SK-N-DZ (cell line): ENCODE results near the gene PPP2R2B. TPM values are rescaled to one million over a fixed set of nuclear protein-coding genes. Genes with fewer than 3 reads are reported as not detected.
A peak's percentile ranks its signal among the peaks of the same experiment; 100 is the strongest.

ENCODE experiments used
- DNase-seq: peaks from one replicate; pipeline ENCODE4 v3.0.0-alpha.2; 2015; ENCODE audit warnings: low spot score
- polyA plus RNA-seq, 2 experiments: library from polyadenylated mRNA; depleted of rRNA; stranded (reverse); fragments of >200 nt; gene quantifications; 2 replicates each; pipeline ENCODE4 v1.2.3, GENCODE V29; 2014

Gene PPP2R2B
- polyA plus RNA-seq (2014; cell fraction: cytosol; rRNA removed) = 34.0 and 42.6 TPM in 2 replicates
- 10.8 and 12.8 TPM in 2 replicates for polyA plus RNA-seq (2014; cell fraction: nucleus; rRNA removed)

DNA sequence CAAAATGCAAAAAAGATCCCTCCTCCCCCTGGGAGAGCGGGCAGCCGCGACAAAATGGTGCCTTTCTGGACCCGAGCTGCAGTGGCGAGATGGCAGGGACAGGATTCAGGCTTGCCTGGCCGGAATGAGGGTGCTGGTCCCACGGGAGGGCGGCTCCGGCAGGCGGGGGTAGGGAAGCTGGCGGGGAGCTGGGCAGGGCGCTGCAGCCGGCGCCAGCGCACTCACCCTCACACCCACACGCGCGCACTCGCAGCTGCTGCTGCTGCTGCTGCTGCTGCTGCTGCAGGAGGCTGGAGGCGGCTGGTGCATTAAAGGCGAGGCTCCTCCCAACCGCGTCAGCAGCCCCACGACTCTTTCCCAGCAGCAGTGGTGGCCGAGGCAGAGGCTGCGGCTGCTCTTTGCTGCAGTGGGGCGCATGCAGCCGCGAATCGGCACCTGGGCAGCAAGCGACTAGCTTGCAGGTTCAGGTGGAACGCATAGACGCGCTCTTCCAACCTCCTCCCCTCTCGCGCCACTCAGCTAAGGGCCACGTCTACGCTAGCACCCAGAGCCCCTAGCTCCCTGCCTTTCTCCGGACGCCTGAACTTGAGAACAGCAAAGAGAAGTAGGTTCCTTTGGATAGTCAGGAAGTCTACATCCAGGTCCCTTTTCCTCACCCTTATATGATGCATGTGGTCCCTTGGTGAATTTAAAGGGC, at the start of gene PPP2R2B:
PPP2R2B (minus strand) TSS at position 282 of the 697 bp plus-strand sequence.
- DNase-seq = peak; percentile 86

GRCh38 chr5:146924132-146924531, 45.6 kb upstream of the PPP2R2B start:
- no peak for DNase-seq

DNA sequence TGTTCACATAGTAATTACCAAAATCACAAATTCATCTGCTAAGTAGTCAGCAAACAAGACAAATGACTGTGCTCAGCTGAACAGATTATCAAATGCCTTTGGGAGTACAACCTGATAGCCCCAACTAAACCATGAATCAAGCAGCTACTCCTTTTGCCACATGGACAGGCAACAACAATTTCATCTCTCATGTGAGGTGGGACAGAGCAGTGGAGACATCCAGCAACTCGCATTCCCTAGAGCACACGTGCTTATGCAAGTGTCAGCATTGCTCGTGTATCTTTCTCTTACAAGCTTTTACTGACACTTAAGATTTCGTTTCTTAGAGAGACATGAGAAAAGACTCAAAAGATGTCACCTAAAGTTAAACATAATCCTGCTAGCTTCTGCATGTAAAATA, 42.7 kb upstream of the PPP2R2B start:
- no peak for DNase-seq

DNA sequence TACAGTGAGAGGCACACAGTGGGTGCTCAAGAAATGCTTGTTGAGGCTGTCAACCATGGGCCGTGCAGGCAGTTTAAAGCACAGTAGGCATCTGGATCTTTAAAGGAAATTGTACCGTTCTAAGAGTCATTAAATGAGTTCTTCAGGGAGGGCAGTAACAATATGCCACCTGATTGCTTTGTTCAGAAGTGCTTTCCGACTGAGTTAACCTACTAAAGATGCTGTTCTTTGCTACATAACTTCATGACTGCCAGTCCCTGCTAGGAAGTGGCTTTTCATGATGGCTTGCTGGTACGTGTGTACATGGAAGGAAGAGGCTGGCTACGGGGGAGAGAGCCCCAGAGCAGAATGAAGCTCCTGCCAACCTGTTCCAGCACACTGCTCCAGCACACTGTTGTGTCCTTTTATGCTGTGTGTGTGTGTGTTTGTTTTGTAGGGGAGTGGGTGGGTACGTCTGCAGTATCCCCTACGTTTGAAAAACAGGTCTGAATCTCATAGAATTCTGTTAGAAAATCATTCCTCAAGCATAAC, 41.9 kb upstream of the PPP2R2B start:
- no peak for DNase-seq

DNA sequence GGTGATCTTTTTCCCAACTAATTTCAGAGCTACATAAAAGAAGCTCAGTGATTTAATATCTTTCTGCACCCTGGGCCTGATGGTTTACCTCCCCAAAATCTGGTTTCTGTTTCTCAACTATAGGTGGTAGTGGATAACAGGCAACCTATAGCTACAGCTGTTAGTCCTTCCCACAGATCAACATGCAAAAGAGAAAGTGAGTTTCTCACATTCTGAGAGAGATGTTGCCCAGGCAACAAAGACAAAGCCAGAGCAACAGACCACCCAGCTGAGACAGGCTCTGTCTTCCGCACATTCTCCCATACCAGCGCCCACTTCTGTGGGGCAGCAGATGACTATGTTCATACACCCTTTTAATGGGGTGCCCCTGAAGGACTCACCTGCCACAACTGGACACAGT, 40.7 kb upstream of the PPP2R2B start:
- DNase-seq = no peak

DNA sequence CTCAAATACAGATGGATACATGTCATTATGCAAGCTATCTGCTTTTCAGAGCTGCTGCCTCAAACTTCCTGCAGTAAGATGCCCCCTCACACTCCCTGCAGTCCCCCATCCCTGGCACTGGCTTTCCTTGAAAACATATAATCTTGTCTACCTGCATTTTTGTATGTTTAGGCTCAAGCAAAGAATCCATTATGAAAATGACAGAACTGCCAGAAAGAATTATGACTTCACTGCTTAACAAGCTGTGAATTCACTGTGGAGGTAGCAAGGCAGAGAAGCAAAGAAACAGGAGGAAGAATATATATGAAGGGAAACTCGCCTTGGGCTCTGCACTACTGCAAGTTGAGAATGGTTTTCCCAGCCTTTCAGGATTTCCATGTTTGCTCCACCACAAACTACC, 39.4 kb upstream of the PPP2R2B start:
- peak; percentile 57 for DNase-seq

GRCh38 chr5:146912874-146913273, 34.3 kb upstream of the PPP2R2B start:
- no peak for DNase-seq

GRCh38 chr5:146910239-146910638, 31.7 kb upstream of the PPP2R2B start:
- peak; percentile 24 for DNase-seq

DNA sequence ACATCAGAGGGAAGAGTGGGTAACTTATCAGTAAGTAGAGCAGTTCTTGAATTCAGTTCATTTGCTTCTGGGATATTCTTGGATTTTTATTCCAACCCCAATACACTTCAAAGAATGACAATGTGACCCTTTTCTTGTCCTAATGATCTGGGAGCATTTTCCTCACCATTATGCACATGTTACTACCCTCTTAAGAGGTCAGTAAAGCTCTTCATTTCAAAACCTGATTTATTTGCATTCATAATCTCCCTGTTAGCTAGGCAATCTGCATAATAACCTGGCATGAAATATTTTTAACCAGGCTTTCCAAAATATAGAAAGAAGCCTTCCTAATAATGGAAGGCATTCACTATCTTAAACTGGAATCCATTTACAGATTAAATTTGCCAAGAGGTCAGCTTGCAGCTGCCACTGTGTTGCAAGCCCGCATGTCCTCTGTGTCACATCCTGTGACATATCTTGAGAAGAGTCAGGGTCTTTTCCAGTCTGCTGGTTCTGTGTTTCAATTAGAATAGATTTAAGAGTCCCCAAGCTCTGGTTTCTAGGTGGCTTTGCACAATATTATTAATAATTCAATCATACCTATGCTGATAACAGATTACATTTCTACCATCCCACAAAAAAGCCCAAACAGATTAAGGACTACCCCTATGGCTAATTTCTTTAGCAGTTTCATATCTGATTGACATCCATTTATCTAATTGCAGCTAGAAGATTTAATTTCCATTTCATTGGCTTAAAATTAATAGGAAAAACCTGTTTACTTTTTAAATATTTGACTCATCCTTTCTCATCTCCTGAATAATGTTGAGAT, 30.9 kb upstream of the PPP2R2B start:
- DNase-seq = peak; percentile 87

DNA sequence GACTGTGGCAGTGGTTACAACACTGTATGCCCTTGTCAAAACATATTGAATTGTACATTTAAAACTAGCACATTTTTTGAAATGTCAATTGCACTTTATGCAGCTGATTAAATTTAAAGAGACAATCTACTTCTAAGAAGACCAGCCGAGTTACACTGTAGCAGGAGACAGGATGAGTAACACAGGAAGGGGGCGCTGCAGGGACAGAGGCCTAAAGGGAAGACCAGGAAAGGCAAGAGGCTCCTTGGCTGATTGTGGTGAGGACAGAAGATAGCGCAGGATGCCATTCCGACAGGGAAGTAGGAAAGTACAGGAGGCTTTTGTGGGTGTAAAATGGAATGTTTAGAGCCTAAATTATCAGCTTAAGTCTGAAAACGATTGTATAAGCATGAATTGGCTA, 28.2 kb upstream of the PPP2R2B start:
- DNase-seq = no peak

- DNase-seq = no peak
These were observed 26.3 kb upstream of the PPP2R2B start for GRCh38 chr5:146904890-146905289.

DNA sequence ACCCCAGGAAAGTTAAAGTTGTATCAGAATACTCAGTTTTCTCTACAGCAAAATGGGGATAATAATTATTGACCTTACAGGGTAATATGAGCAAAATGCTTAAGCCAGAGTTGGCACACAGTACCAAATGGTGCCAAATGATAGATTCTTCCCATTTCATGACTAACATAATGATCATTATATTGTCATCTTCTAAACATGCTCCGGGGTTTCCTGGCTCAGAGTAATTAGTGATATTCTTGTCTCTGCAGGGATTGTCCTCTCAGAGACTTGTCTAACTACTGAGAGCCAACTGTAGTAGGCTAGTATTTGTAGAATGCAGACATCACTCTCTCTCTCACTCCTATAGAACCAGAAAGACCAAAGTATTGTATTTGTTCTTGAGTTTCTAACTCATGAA, 25.2 kb upstream of the PPP2R2B start:
- DNase-seq = no peak

DNA sequence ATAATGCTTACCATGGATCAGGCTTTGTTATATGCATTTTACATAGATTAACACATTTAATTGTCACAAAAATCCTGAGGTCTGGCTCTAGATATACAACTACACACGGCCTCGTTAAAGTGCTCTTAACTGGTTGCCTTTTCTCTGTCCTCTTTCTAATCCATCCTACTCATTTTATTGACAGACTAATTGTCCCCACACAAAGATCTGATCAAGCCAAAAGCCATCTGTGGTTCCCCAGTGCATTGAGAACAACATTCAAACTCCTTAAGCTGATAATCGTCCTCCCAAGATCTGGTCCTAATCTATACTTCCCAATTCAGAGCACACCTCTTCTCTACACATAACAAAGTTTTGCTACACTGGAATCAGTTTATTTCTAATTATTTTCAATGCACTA, 23.9 kb upstream of the PPP2R2B start:
- DNase-seq = peak; percentile 67

DNA sequence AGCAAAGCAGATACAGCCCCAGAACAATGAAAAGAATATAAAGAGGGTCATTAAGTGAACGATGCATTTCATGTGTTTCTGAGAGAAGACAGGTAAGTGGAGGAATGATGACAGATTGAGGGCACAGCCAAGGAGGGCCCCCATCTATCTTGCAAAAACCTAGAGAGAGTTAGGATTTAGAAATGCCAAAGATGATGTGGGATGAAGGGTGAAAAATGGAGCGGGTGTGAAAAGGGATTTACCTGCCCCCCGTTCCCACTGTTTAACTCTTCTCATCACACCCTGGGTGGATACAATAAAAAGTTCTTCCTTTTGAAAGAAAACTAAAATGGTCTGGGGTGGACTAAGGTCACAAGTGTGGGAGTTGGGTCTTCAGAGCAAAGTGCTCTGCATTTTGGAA, 18.5 kb upstream of the PPP2R2B start:
- DNase-seq = no peak

- DNase-seq = no peak
These were observed 16.4 kb upstream of the PPP2R2B start for GRCh38 chr5:146894753-146895521.

DNA sequence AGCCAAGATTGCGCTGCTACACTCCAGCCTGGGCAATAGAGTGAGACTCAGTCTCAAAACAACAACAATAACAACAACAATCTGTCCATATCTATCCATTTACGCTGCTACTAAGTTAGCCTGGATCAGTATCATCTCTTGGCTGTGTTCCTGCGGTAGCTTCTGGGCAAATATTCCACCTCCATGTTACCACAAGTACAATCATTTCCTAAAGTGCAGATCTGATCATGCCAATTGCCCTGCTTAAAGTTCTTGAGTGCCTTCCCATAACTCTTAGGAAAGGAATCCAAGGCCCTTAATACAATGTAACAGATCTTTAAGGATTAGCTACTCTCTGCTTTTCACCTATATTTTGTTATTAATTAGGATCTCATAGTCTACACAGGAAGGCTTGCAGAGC, 15.4 kb upstream of the PPP2R2B start:
- no peak for DNase-seq

DNA sequence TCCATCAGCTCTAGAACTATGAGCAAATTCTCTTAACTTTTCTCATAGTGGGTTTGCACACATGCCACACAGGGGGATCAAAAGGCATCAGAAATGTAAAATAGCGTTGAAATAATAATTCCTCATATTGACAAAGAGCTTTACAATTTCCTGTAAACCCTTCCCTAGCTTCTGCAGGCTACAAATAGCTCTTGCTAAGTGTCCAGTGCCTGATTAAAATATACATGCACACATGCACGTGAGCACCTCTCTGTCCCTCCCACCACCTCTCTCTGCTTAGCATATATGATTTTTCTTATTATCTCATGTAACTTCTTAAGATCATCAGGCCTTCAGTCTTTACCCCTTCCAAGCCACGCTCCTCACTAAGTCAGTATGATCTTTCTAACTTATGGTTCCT, 13.7 kb upstream of the PPP2R2B start:
- DNase-seq = no peak

GRCh38 chr5:146891511-146891910, 13.0 kb upstream of the PPP2R2B start:
- DNase-seq = no peak

DNA sequence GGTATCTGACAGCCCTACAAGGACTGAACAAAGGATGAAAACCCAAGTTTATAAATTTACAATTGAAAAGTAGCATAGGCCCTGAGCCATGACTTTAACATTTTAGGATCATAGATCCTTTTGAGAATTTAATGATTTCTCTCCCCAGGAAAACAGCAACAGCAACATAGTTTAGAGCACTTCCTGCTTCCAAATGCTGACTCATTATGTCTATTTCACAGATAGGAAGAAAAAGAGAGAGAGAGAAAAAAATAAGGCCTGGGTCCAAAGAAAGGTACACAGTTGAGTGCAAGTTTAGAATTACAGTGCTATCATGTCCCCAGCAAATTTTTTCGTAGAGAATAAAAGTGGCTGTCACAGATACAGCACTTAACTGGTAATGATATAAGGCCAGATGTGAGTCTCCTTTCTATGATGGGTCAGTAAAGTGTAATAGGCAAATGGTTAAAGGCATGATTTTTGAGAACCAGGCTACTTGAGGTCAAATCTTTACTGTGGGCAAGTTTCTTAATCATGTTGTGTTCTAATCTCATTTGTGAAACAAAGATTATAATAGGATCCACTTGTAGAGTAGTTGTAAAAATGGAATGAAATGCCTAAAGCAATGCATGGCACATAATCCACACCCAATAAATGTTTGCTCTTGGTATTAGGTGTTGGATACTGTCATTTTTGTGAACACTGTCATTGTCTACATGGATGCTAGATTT, 12.3 kb upstream of the PPP2R2B start:
- no peak for DNase-seq

DNA sequence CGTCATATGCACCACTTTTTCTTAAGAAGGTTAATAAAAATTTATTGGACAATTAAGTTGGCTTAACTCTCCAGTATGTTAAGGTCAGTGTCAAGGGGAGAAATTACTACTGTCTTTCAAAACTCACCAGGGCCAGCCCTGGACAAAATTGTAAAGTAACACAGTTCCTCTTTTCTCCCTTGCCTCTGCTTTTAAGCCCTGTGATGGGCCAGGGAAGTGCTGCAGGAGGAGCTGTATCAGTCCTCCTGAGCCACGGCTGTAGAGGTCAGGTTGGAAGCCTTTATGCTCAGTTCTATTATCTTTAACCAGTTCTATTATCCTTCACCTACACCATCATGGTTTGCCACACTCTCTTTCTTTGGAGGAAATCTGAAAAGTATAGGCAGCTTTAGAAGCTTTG, 11.5 kb upstream of the PPP2R2B start:
- DNase-seq = no peak

- no peak for DNase-seq
These were observed 10.6 kb upstream of the PPP2R2B start for GRCh38 chr5:146889169-146889568.
